Neural progenitor cell (in vitro differentiated cells): ENCODE data around the gene MINDY3. TPM values are rescaled to one million over a fixed set of nuclear protein-coding genes. Genes with fewer than 3 reads are reported as not detected.

Source experiments
- DNase-seq: peaks from one replicate; pipeline ENCODE4 v3.0.0-alpha.2; 2016; ENCODE audit warnings: low spot score
- H2AFZ ChIP-seq: fragments of 200-600 bp; sonication (generic); replicated peaks from 2 replicates; pipeline ENCODE4 v1.6.1; 2016; ENCODE audit warnings: antibody characterized with exemption
- H3F3A ChIP-seq: fragments of 200-600 bp; sonication (generic); 2 replicates; pipeline ENCODE4 v1.6.1; 2016; ENCODE audit warnings: antibody characterized with exemption, low read depth
- H3K27ac ChIP-seq: fragments of 200-600 bp; sonication (generic); 2 replicates; pipeline ENCODE4 v1.5.1; 2016; ENCODE audit warnings: mild to moderate bottlenecking
- H3K27me3 ChIP-seq: fragments of 200-600 bp; sonication (generic); 2 replicates; pipeline ENCODE4 v1.6.1; 2016; ENCODE audit warnings: mild to moderate bottlenecking, moderate library complexity
- H3K36me3 ChIP-seq: fragments of 200-600 bp; sonication (generic); 2 replicates; pipeline ENCODE4 v1.5.1; 2016
- H3K4me1 ChIP-seq: fragments of 200-600 bp; sonication (generic); 2 replicates; pipeline ENCODE4 v1.6.1; 2016; ENCODE audit warnings: mixed run types
- H3K4me2 ChIP-seq: fragments of 200-600 bp; sonication (generic); 2 replicates; pipeline ENCODE4 v1.6.1; 2016
- H3K4me3 ChIP-seq: fragments of 200-600 bp; sonication (generic); 2 replicates; pipeline ENCODE4 v1.5.1; 2016
- H3K79me2 ChIP-seq: fragments of 200-600 bp; sonication (generic); 2 replicates; pipeline ENCODE4 v1.6.1; 2016; ENCODE audit warnings: low read depth
- H3K9ac ChIP-seq: fragments of 200-600 bp; sonication (generic); 2 replicates; pipeline ENCODE4 v1.6.1; 2016
- H3K9me3 ChIP-seq: fragments of 200-600 bp; sonication (generic); 2 replicates; pipeline ENCODE4 v1.5.1; 2016; ENCODE audit warnings: low read depth
- H4K20me1 ChIP-seq: fragments of 200-600 bp; sonication (generic); 2 replicates; pipeline ENCODE4 v1.6.1; 2016; ENCODE audit warnings: low read depth
- H3K27ac Mint-ChIP-seq: 3 replicates; pipeline ENCODE4 v1.8.0; 2021; ENCODE audit warnings: mixed read lengths
- H3K27me3 Mint-ChIP-seq: 2 replicates; pipeline ENCODE4 v1.8.0; 2022; ENCODE audit warnings: low read depth, mild to moderate bottlenecking, inconsistent platforms, moderate library complexity, mixed read lengths; ENCODE audit not compliant: insufficient read depth
- H3K36me3 Mint-ChIP-seq: 3 replicates; pipeline ENCODE4 v1.8.0; 2021; ENCODE audit warnings: mixed read lengths
- H3K4me1 Mint-ChIP-seq: 3 replicates; pipeline ENCODE4 v1.8.0; 2021; ENCODE audit warnings: mixed read lengths
- H3K4me3 Mint-ChIP-seq: 3 replicates; pipeline ENCODE4 v1.8.0; 2021; ENCODE audit warnings: mild to moderate bottlenecking, moderate library complexity, mixed read lengths
- H3K9me3 Mint-ChIP-seq: 3 replicates; pipeline ENCODE4 v1.8.0; 2020; ENCODE audit warnings: mixed read lengths
- CTCF ChIP-seq: fragments of 200-600 bp; sonication (generic); IDR thresholded peaks from 2 replicates; pipeline ENCODE4 v1.5.1; 2017; ENCODE audit warnings: antibody characterized with exemption, mild to moderate bottlenecking
- EZH2 ChIP-seq: fragments of 200-600 bp; sonication (generic); IDR thresholded peaks from 2 replicates; pipeline ENCODE4 v1.6.1; 2017; ENCODE audit warnings: antibody characterized with exemption, mild to moderate bottlenecking, moderate library complexity
- EZH2phosphoT487 ChIP-seq: fragments of 200-600 bp; sonication (generic); IDR thresholded peaks from 2 replicates; pipeline ENCODE4 v1.6.1; 2017; ENCODE audit warnings: antibody characterized with exemption
- total RNA-seq: library from RNA; depleted of rRNA; stranded (reverse); fragments of >200 nt; gene quantifications from 2 replicates; pipeline ENCODE4 v1.2.3, GENCODE V29; 2015; ENCODE audit warnings: low replicate concordance

MINDY3 gene
- total RNA-seq, 1 donor from 2014 or later: 28.2 TPM

GRCh38 chr10:15745751-15746150 is 114.6 kb downstream of the MINDY3 start:
- Histone ChIP-seq H3K9me3 (no peaks in the 10 kb centered on the region), H3K4me2 (no peak overlapping the region), H3F3A (no peaks in the 10 kb centered on the region), H2AFZ (no peak overlapping the region), H3K36me3 (no peaks in the 10 kb centered on the region), H3K27ac (no peak overlapping the region), H3K79me2 (no peaks in the 10 kb centered on the region), H3K9ac (no peak overlapping the region), H4K20me1 (no peaks in the 10 kb centered on the region), H3K27me3 (no peaks in the 10 kb centered on the region), H3K4me3 (no peak overlapping the region), H3K4me1 (no peaks in the 10 kb centered on the region)
- Mint-ChIP-seq H3K27me3 (no peaks in the 10 kb centered on the region), H3K9me3 (peaks cover 2% of the 10 kb centered on the region), H3K36me3 (no peaks in the 10 kb centered on the region), H3K27ac (no peak overlapping the region), H3K4me1 (peaks cover 13% of the 10 kb centered on the region), H3K4me3 (no peak overlapping the region)
- no peak for DNase-seq
- TF ChIP-seq CTCF (no peak), EZH2 (no peak), EZH2phosphoT487 (no peak)

- Histone ChIP-seq H3K36me3 (no peaks in the 10 kb centered on the region), H4K20me1 (no peaks in the 10 kb centered on the region), H3K9ac (no peak overlapping the region), H3K27me3 (no peaks in the 10 kb centered on the region), H3K4me2 (no peak overlapping the region), H3K79me2 (no peaks in the 10 kb centered on the region), H2AFZ (no peak overlapping the region), H3K4me1 (no peaks in the 10 kb centered on the region), H3K4me3 (no peak overlapping the region), H3F3A (no peaks in the 10 kb centered on the region), H3K27ac (no peak overlapping the region), H3K9me3 (no peaks in the 10 kb centered on the region)
- Mint-ChIP-seq H3K36me3 (no peaks in the 10 kb centered on the region), H3K9me3 (peaks cover 2% of the 10 kb centered on the region), H3K27me3 (no peaks in the 10 kb centered on the region), H3K4me1 (peaks cover 13% of the 10 kb centered on the region), H3K27ac (no peak overlapping the region), H3K4me3 (no peak overlapping the region)
- TF ChIP-seq EZH2 (no peak), CTCF (peak; percentile 78), EZH2phosphoT487 (no peak)
- peak; percentile 85 for DNase-seq
Observed at GRCh38 chr10:15744217-15744865, 116.0 kb downstream of the MINDY3 start.

- H3K9ac ChIP-seq: no peak overlapping the region
- no peaks in the 10 kb centered on the region for H3K36me3 Mint-ChIP-seq
- no peaks in the 10 kb centered on the region for H3K27me3 ChIP-seq
- no peak overlapping the region for H3K4me3 ChIP-seq
- H3K36me3 ChIP-seq: no peaks in the 10 kb centered on the region
- H3K9me3 ChIP-seq: no peaks in the 10 kb centered on the region
- peaks cover 13% of the 10 kb centered on the region for H3K4me1 Mint-ChIP-seq
- H3K27ac Mint-ChIP-seq: no peak overlapping the region
- H3K4me2 ChIP-seq: no peak overlapping the region
- H3K79me2 ChIP-seq: no peaks in the 10 kb centered on the region
- no peak for DNase-seq
- H3K4me1 ChIP-seq: no peaks in the 10 kb centered on the region
- peaks cover 2% of the 10 kb centered on the region for H3K9me3 Mint-ChIP-seq
- H2AFZ ChIP-seq: no peak overlapping the region
- no peaks in the 10 kb centered on the region for H4K20me1 ChIP-seq
- H3K27ac ChIP-seq: no peak overlapping the region
- no peaks in the 10 kb centered on the region for H3F3A ChIP-seq
- no peaks in the 10 kb centered on the region for H3K27me3 Mint-ChIP-seq
- no peak overlapping the region for H3K4me3 Mint-ChIP-seq
- no peak for TF ChIP-seq EZH2
- no peak for TF ChIP-seq CTCF
- no peak for TF ChIP-seq EZH2phosphoT487
Observed at GRCh38 chr10:15743443-15743842, 116.9 kb downstream of the MINDY3 start.
